Activated CD4-positive, alpha-beta T cell treated with anti-CD3 and anti-CD28 coated beads for 24 hours (primary cell): ENCODE data around the gene FERMT2.

Experiments used
- DNase-seq, 2 donors: peaks; one replicate each; pipeline ENCODE4 v3.0.0-alpha.2; 2020; ENCODE audit warnings: low read depth in 2 of 2

Gene FERMT2

DNA sequence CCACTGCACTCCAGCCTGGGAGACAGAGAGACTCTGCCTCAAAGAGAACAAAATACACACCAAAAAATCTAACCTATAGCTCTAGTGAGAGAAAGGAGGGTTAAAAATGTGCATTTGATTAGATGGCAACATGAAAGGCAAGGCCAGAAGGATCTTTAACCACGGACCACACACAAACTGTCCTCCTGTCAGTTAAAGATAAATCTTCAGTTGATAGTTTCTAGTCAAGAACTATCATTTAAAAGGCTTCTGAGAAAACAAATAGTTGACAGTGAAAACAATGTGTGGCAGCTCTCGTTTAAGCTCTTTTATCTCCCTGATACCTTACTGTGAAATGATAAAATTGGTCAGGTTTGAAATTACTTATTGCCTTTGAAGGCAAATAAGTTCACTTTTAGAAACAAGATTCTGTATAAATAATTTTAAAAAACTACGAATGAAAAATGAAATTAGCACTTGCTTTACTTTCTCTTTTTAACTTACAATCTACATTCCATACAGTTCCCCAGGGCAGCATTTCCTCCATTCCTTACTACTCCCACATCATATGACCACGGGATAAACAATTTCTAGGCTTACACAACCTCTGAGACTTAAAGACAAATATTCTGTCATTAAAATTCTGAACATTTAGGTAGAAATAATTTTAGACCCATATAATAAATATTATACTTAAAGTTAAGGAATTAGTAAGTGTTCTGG, 88.1 kb downstream of the FERMT2 start:
- DNase-seq: no peak

DNA sequence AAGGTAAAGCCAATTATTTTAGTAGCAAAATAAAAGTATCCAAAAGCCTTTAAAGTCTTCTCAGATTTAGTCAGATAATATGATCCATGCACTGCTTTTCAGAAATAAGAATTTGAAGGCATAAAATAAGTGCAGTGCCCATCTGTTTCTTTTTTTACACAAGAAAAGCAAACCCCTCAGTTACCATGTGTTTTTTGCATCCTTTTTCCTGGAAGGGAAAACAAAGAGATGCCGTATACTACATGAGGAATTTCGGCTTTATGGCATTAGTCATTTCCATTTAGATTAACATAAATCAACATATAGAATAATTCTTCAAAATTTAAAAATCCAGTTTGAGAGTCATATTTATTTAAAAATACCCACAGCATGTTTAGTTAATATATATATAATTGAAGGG, 89.4 kb downstream of the FERMT2 start:
- DNase-seq: no peak

- no peak for DNase-seq
These were observed 89.9 kb downstream of the FERMT2 start for GRCh38 chr14:52860910-52861309.

GRCh38 chr14:52860209-52860608, 90.6 kb downstream of the FERMT2 start:
- no peak for DNase-seq

DNA sequence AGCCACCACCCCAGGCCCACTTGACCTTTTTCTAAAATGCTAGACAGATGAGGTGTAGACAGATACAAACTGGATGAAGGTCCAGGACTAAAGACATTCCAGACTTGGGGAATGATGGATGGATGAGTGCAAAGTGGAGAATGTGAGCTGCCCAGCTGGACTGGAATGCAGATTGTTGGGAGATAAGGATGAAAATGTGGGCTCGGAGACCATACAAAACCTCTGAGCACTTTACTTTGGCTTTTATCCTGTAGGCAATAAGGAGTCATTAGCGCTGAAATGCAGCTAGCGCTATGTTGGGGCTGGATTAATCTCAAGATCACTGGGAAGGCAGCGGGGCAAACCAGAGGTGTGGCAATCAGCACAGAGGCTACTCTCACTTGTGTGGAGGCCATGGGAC, 94.7 kb downstream of the FERMT2 start:
- no peak for DNase-seq

GRCh38 chr14:52853522-52853854, 97.4 kb downstream of the FERMT2 start:
- DNase-seq: no peak

DNA sequence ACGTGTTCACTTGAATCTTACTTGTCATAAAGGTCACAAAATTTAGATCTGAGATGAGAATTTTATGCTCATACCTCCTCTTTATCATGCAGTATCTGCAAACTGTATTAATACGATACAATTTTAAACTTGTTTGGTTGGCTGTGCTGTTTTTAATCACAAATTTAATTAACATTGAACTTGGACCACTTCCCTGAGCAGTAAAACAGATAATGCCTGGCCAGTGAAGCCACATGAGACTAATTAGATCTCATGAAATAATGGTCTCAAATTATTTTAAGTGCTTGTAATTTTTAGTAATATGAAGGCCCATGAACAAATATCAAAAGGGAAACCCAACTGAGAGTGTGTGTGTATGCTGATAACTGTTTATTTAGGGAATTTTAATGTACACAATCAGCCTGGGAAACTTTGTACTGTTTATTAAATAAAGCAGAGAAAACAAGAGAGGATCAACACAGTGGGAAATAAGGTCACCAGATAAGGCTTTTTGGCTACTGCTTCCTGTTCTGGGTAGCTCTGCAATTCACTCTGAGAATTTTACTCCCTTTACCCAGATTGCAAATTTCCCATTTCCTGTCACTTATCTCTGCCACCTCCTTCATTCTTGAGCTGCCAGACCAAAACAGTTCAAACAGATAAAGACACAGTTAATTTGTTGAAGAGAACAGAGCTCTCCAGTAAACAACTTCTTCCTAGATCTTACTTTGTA, 97.9 kb downstream of the FERMT2 start:
- DNase-seq: no peak

GRCh38 chr14:52850451-52850909, 100.4 kb downstream of the FERMT2 start:
- no peak for DNase-seq

DNA sequence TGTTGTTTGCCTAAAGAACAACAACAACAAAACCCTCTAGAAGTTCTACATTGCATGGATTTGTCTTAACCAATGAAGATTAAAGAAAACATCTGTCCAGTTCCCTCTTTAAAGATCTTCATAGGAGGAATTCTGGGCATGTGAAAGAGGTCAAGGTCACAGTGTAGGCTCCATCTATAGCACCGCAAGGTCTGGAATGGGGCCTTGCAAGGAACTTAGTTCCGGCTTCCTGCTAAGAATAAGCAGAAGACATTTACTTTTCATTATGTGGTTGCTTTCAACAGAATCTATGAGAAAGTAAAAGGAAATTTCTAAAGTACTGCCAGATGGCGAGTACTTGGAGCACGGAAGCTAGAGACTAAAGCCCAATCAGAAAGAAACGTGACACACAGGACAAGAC, 102.2 kb downstream of the FERMT2 start:
- DNase-seq: no peak

DNA sequence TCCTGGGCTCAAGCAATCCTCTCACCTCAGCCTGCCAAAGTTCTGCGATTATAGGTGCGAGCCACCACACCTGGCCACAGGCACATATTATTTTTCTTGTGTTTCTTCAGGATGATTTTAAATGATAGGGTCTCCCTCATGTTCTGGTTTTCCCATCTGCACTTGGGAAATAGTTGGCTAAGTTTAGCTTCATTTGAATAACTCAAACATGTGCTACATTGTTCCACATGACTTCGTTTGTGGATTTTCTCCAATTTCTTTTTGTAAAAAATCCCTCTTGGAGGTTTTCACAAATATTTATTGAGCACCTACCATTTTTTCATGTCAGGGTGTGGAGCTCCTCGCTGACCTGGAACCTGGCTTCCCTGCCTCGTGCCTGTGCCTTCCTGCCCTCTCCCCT, 104.3 kb downstream of the FERMT2 start:
- no peak for DNase-seq

DNA sequence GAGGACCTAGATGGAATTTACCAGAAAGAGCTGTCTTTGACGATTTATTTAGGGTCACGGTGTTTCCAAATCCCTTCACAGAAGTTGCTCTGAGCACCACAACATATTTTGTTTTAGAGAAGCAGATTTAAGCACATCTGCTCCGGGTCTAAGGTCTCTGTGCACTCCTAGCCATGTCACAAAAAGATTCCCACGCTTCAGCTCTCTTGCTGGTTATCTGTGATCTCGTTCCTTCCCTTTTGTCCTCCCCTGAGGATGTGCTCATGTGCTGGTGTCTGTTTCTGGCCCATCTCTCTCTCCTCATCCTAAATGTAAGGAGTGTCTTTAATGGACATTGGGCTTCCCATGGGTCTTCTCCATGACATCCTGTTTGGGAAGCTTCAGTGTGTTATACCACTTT, 105.8 kb downstream of the FERMT2 start:
- no peak for DNase-seq

- DNase-seq: no peak
These were observed 106.4 kb downstream of the FERMT2 start for GRCh38 chr14:52844262-52845060.

DNA sequence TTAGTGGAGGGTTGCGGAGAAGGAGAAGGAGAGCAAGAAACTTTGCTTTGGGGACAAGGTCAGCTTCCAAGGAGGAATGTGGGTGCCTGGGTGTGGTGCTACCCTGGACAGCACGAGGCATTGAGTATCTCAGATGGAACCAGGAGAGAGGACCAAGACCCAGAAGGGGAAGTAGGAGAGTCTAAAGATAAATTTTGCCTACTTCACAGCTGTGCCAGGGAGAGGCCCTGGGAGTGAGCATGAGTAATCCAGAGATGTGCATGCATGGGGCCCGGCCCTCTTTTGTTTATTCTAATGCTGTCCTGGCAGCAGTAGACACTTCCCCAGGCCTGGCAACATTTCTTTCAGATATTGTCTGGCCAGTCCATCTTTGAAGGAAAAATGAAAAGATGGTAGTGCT, 110.0 kb downstream of the FERMT2 start:
- DNase-seq: no peak

- DNase-seq: no peak
These were observed 113.4 kb downstream of the FERMT2 start for GRCh38 chr14:52837451-52837850.

DNA sequence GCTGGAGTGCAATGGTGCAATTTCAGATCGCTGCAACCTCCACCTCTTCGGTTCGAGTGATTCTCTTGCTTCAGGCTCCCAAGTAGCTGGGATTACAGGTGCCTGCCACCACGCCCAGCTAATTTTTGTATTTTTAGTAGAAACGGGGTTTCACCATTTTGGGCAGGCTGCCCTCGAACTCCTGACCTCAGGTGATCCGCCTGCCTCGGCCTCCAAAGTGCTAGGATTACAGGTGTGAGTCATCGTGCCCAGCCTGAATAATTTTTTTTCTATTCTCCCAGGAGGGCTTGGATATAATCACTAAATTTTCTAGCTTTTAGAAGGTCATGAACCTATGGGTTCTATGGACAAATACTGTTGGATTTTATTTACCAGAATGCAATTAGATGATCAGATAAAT, 114.8 kb downstream of the FERMT2 start:
- no peak for DNase-seq

DNA sequence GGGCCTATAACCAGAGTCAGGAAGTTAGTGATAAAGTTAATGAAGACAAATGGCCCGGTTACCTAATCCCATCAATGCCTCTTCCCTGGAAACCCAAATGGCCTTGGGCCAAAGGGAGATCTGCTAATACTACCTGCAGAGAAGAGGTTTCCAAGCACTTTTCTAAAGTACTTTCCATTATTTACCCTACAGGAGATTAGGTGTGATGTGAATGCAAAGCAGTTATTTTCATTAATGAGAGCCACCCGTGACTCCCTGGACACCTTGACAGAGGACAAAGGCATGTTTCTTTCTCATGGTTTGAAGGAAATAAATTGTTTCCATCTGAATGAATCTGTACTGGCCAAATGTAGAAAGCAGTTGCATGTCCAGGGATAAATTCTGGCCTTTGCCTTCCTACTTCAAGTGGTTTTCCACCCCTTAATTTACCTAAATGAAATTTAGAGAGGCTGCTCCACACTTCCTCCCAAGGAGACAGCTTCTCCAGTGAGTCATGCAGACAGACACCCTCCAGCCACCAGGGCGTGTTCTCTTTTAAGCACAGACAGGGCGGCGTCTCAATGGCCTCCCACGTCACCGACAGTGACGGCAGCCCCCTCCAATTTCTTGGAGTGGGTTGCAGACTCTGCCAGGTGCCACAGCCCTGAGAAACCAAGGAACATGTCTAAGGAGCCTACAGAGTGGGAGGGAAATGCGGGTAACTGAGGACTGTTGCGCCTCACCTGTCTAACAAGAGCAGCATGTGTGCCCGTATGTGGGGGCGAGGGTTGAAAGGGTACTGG, 115.5 kb downstream of the FERMT2 start:
- no peak for DNase-seq

- no peak for DNase-seq
These were observed 116.4 kb downstream of the FERMT2 start for GRCh38 chr14:52834440-52834842.

GRCh38 chr14:52833891-52834290, 117.0 kb downstream of the FERMT2 start:
- DNase-seq: no peak

- DNase-seq: no peak
These were observed 121.2 kb downstream of the FERMT2 start for GRCh38 chr14:52829527-52830185.

DNA sequence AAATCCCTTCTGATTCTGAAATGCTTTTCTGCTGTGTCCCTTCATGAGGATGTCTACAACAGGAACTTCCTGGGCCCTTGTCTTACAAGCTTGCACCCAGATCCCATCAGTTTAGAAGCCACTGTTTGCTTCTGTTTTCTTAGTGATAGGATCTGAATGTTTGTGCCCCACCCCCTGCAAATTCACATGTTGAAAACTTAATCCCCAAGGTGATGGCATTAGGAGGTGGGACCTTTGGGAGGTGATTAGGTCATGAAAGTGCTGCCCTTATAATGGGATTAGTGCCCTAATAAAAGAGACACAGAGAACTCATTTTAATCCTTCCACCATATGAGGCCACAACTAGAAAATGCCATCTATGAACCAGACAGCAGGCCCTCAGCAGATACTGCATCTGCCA, 123.4 kb downstream of the FERMT2 start:
- DNase-seq: no peak

DNA sequence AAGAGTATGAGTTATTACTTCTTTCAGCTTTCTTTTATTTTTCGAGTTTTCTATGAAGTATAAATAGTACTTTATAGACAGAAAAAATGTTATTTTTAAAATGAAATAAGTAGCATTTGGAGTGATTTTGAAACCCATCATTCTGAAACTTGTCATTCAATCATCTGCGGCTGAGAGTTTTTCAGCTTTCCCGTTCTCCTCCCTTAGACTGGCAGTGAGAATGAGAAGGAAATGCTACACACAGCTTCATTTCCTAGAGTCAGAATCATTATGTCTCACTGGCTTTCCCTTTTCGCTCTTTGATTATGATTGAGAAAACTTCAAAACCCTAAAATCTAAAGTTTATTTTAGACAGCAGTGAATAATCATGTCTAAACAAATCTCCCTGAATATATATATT, 125.8 kb downstream of the FERMT2 start:
- DNase-seq: no peak

DNA sequence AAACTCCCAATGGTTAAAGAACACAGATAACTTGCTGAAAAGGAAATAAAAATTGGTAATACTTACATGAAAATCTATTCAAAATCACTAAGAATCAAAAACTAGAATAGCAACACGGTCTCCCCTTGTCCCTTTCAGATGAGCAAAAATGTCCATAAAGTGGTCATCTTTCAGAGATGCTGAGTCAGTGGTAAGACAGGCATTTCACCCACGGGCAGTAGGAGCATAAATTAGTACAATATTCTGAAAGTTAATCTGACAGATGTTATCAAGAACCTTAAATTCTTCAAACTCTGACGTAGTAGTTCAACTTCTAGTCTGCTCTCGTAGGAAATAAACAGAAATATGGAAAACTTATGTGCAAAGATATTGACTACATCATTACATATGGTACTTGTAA, 126.4 kb downstream of the FERMT2 start:
- no peak for DNase-seq
